NCI-H345 (cell line): Measurements from ENCODE around the gene RPS18.
"Not testable (repeated sequence)": the region's sequence is repeated elsewhere in the genome, so short reads cannot be mapped to it uniquely, and the experiment has no call there.

Source experiments
- DNase-seq: peaks from one replicate; lab custom pipeline; 2025; lab: John Stamatoyannopoulos, UW

The RPS18 gene

GRCh38 chr6:33272275-33273128 lies 627 bp downstream of the RPS18 start:
- no peak for DNase-seq

- no peak for DNase-seq
Measured at GRCh38 chr6:33273129-33273923, 1.5 kb downstream of the RPS18 start.

- DNase-seq: no peak
Measured at GRCh38 chr6:33273924-33274902, 2.3 kb downstream of the RPS18 start.

GRCh38 chr6:33275795-33276580 lies 4.1 kb downstream of the RPS18 start:
- not testable (repeated sequence) for DNase-seq

GRCh38 chr6:33276581-33276863 lies 4.6 kb downstream of the RPS18 start:
- no peak for DNase-seq

- DNase-seq: peak; percentile 80
Measured at GRCh38 chr6:33276864-33277662, 5.2 kb downstream of the RPS18 start, which contains the start of gene B3GALT4. TSS of gene B3GALT4 (plus strand) at chr6:33277123. CDS start at chr6:33277420, 297 bp downstream.

- no peak for DNase-seq
Measured at GRCh38 chr6:33277663-33278391, 6.0 kb downstream of the RPS18 start.

- no peak for DNase-seq
Measured at GRCh38 chr6:33278392-33278741, 6.5 kb downstream of the RPS18 start.

- no peak for DNase-seq
Measured at GRCh38 chr6:33278810-33279209, 6.9 kb downstream of the RPS18 start.

- DNase-seq: no peak
Measured at GRCh38 chr6:33279257-33279695, 7.4 kb downstream of the RPS18 start.

GRCh38 chr6:33279971-33280511 lies 8.2 kb downstream of the RPS18 start:
- no peak for DNase-seq

- DNase-seq: no peak
Measured at GRCh38 chr6:33280539-33280938, 8.7 kb downstream of the RPS18 start.

GRCh38 chr6:33285214-33285613 lies 13.3 kb downstream of the RPS18 start:
- not testable (repeated sequence) for DNase-seq

- DNase-seq: no peak
Measured at GRCh38 chr6:33286946-33287914, 15.4 kb downstream of the RPS18 start.

GRCh38 chr6:33288141-33288920 lies 16.5 kb downstream of the RPS18 start:
- DNase-seq: no peak

GRCh38 chr6:33288921-33289783 lies 17.3 kb downstream of the RPS18 start, which contains the start of the genes PFDN6 and WDR46:
TSS of gene PFDN6 (plus strand) at chr6:33289601. CDS start at chr6:33289857, 256 bp downstream.
TSS of gene WDR46 (minus strand) at chr6:33289239. CDS start at chr6:33289170, 69 bp downstream.
- peak; percentile 91 for DNase-seq
